GM19238 (cell line): Measurements from ENCODE around the gene NELFB.

Experiments used
- DNase-seq: peaks from one replicate; pipeline ENCODE4 v3.0.0; 2011; ENCODE audit warnings: low spot score; ENCODE audit not compliant: insufficient read length

NELFB gene

DNA sequence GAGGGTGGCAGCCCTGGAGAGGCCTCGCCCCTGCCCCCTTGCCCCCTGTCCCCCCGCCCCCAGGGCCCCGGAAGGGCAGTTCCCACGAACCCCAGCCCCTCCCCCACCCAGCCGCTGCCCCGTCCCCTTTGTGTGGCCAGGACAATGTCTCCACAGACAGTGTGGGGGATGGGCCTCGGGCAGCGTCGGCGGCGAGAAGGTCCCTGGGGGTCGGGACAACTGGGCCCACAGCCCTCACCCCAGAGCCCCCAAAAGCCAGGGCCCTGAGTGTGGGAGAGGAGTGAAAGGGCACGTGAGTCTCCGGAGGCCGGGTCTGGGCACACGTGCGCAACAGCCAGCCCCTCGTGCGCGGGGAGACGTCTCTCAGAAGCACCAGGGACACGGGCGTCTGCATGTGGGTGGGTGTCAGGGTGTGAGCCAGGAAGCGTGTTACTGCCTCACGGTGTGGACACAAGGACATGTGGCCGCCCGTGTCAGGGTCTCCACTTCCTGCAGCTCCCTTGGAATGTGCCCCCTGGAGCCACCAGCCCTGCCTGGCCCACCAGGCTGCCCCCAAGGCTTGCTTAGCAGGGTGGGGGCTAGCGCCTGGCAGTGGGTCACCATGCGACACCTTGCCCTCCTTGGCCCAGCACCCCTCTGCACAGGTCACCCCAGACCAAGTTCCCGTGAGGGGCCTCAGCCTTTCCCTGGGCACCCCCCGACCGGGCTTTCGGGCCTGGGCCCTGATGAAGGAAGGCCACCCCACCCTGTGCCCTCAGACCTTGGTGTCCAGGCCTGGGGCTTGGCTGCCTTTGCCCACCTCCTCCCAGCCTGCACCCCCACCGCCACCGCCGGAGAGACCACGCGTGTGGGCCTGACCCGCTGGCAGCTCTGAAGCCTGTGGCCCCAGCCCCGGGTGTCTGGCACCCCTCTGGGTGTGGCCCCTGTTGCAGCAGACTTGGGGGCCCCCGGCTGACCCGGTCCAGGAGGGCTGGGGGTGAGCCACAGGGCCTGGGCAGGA, 59.7 kb downstream of the NELFB start:
- DNase-seq: peak; percentile 12

DNA sequence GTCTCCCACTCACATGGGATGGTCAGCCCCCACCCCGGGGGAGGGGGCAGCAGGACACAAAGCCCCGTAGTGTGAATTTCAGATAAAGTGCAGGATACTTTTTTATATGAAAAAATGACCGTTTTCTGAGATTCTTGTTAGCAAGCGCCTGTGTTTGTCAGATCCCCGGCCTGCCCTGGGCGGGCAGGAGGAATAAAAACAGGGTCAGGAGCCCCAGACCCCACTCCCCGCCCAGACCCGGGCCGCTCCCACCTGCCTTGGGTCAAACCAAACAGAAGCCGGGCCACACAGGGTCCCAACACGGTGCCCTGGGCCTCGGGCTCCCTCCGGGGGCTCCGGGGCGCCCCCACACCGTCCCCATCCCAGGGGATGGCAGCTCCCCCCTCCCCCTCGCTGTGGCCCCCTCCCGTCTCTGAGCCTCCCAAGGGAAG, 60.5 kb downstream of the NELFB start:
- no peak for DNase-seq

DNA sequence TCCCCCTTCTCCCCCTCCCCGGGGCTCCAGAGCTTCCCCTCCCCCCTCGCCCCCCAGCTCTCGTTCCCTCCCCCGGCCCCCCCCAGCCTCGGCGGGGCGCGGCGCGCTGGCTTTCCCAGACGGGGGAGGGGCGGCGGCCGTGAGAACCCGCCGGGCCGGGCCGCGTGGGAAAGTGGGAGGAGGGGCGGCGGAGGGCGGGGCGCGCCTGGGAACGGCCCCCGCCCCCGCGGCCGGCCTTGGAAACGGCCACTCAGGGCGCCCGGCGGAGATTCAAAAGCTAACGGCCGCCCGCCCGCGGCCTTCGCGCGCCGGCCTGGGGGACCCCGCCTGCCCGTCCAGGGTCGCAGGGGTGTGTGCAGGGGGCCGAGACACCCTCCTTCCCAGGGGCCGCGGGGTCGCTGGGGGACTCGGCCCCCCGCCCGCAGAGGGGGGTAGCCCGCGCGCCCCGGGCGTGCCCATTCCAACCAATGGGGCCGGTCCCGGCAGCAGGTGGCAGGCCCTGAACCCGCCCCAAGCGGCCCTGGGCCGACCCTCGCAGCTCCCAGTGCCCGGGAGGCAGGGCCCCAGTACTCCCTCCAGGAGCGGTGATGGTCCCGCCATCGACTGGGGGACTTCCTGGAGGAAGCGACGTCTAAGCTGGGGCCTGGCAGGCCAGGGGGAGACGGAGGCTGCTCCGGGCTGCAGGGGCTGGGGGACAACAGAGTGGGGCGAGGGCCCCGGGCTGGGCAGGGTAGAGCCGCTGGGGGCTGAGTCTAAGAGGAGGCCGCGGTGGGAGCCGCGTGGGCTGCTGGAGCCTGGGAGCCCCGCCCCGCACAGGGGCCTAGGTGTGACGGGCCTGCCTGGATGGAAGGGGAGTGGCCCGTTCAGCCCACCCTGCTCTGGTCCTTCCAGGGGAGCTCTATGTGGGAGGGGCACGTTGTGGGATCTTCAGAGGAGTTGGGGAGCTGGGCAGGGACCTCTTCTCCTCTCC, 61.2 kb downstream of the NELFB start:
- peak; percentile 57 for DNase-seq

DNA sequence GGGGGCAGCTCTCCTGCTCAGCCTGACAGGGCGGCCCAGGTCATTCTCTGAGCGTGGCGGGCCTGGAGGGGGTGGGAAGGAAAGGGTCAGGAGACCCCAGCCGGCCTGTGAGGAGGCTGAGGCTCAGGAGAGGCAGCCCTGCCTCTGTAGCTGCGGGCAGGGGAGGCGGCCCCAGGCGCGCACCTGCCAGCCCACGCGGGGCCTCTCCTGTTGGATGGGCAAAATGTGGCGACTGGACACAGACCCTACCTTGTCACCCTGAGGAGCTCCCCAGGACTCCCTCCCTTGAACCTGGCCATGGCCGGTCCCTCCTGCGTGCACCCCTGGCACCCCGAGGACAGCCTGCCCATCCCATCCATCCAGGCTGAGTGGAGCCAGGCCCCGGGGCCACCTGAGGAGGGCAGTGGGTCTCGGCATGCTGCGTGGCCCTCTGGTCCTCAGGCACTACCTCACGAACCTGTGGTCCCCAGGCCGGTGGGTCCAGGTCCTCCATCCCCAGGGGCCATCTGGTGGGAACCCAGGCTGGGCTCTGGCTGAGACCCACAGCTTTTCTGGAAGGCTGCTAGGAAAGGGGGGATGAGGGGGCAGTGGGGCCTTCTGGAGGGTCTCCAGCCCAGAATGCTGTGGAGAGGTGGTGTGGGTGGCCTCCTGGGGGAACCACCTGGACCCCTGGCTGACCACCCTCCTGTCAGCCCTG, 62.0 kb downstream of the NELFB start:
- peak; percentile 3 for DNase-seq

DNA sequence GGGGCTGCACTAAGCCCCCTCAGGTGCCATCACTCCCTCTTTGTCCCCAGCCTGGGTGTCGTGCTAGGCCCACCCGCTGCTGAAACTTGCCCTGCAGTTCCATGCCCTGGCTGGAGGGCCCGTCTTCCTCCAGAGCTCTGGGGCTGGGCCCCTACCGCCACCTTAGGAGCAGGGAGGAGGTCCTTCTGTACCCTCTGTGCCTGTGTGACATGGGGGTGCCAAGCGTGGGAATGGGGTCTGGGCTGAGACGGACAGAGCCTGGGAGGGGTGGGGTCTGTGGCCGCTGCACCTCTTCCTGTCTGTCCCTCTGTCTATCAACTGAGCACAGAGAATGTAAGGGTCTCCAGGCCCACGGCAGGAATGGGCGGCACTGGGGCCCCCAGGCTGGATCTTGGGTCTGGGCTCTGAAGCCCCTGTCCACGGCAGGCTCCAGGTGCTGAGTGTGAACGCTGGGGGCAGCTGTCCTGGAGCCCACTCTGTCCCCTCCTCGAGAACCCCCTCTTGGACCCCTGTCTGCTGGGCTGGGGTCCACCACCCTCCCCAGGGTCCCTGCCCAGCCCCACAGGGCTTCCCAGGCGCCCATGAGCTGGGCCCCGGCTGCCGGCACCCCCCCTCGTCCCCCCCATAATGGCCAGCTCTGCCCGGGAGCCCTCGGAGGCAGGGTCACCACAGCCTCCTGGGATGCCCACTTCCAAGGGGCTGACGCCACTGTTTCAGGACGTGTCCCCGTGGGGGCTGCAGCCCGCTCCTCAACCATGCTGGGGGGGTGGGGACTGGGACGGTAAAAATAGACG, 62.8 kb downstream of the NELFB start:
- DNase-seq: peak; percentile 6

DNA sequence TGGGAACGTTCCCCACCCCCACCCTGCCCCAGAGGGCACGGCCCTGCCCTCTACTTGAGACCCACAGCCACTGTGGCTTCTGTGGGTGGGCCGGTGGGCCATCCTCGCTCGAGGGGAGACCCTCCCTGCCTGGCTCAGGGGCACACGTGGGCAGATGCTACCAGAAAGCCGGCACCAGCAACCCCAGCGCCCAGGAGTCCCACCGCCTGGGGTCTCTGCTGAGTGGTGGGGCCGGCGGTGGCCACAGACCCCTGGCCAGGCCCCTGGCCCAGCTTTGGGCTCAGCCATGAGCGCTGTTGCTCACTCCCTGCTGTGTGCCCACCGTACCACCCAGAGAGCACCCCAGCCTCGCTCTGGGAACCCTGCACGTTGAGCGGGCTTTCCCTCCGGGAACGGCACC, 63.5 kb downstream of the NELFB start:
- DNase-seq: no peak

DNA sequence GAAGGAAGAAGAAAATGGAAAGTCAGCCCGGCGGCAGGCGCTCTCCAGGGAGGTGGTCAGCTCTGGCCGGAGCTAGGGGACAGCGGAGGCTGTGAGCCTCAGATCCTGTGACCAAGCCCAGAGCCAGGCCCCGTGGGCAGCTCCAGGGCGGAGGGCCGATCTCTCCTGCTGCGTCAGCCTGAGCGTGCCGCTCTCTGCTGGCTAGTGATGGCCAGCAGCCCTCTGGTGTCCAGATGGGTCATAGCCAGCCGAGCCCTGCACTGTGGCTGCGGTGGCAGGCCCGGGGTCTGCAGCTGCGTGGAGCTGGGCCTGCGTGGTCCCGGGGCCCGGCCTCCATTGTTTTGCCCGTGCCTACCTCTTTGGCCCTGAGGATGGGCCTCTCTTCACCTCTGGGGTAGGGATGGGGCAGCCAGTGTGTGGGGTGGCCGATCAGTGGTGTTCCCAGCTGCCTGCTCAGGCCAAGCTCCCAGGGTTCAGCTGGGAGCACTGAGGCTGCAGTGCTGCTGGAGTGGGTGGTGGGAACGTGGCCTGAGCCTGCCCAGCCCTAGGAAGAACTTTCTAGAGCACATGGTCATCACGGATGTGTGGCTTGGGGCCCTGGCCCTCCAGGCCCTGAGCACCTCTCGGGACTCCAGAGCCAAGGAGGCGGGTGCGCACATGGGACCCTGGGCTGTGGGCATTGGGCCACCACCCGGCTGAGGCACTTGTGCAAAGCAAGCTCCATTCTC, 64.0 kb downstream of the NELFB start:
- DNase-seq: no peak

DNA sequence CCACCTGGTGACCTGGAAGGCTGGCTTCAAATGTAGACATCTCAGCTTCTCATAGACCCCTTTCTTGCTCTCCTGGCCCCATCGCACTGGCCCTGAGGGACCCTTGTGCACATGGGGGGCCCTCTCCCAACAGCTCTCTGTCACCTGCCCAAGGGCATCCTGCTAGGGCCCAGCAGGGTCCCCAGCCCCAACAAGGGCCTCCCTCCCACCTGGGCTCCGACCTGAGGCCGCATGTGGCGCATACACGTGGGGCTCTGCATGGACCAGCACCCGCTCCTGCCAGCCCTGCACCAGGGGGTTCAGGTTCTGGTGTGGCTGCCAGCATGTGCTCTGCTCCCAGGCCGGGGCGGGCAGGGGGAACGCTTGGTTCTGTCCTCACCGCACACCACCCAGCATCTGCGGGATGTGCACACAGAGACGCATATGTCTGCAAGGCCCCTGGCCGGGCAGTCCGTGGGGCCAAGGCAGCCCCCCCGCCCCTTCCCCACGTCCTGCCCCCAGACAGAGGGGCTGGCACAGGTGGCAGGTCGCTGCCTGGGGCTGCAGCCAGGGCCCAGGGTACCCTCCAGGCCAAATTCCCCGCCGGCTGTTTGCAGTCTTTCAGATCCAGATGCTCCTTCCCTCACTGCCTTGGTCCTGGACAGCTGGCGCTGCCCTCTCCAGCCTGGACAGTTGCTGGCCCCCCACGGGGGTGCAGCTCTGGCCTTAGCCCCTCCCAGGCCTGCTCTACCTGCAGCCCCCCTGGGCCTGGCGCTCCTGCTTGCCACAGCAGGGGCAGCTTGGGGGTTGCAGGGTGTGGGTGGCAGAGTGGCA, 64.8 kb downstream of the NELFB start:
- peak; percentile 7 for DNase-seq

DNA sequence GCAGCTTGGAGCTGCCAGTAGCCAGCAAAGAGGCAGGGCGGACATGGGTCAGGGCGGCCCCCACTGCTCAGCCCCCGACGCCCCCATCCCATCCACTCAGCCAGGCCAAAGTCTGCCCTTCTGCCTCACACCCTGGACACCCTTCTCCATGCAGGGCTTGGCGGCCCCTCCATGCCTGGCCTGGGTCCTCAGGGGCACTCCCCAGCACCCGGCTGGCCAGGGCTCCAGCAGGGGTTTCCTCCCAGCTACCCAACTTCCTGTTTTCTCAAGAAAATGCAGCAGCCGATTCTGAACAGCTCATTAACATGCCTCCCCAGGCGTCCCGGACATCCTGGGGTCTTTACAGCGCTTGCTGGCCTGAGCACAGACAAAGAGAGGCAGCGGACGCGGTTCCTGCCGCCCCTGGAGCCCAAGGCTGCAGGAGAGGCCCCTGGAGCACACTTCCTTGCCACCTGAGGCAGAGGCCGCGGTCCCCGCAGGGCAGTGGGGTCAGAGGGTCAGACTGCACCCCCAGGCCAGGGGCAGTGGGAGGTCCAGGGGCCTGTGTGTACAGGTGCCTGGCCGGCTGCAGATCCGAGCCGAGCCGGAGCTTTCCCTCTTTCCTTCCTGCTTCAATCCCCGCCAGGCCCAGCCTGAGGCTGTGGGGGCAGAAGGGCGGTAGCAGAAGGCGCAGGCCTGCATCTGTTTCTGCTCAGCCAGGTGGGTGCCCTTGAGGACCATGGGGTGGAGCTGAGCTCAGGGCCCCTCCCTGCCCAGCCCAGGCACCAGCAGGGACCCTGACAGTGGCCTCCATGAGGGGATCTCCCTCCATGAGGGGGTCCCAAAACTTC, 65.6 kb downstream of the NELFB start:
- DNase-seq: peak; percentile 51

DNA sequence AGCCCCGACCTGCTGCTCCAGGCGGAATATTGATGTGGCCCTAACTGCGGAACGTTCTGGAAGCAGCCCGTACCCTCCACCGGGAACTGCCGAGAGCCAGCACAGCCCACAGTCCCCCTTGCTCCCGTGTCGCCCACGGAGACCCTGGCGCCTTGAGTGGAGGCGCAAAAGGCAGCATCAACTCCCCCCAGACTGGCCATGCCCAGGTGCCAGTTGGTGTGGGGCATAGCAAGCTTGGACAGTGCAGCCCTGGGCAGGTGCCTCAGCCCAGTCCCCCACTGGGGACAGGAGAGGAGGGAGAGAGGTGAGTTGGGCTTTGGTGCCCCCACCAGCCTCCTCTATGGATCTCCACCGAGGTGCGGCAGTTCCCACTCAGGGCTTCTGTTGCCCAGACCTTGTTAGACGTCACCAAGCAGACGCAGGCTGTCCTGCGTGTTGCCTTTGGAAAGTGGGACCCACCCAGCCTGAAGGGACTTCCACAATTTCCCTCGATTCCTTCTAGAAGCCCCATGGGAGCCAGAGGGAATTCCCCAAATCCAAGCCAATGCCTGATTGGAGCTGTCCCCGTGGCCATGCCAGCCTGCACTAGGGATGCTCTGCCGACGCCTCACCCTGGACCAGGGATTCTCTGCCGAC, 66.7 kb downstream of the NELFB start:
- no peak for DNase-seq
